CD4-positive, alpha-beta memory T cell (primary cell): ENCODE results near the gene LIN52. TPM values are rescaled to one million over a fixed set of nuclear protein-coding genes. Genes with fewer than 3 reads are reported as not detected.

Experiments
- CTCF ChIA-PET: fragments of 350-600 bp; sonication (Branson Sonifier 250); formaldehyde crosslinking; loops from one replicate; lab custom pipeline; 2021; ENCODE audit warnings: inconsistent platforms; ENCODE audit not compliant: partially characterized antibody; lab: Charles Lee
- POLR2A ChIA-PET: fragments of 350-600 bp; sonication (Branson Sonifier 250); formaldehyde crosslinking; loops from one replicate; lab custom pipeline; 2021; ENCODE audit not compliant: partially characterized antibody; lab: Charles Lee
- DNase-seq, 5 donors: peaks; one replicate each; pipeline versions ENCODE4 v3.0.0 to v3.0.0-alpha.2; 2020 to 2022; ENCODE audit warnings: mixed read lengths in 1 of 5
- H3K27ac ChIP-seq: one replicate; pipeline ENCODE4 v1.7.0; 2013; ENCODE audit warnings: low read depth, low read length
- H3K27me3 ChIP-seq: 2 replicates; pipeline ENCODE4 v1.7.0; 2013; ENCODE audit warnings: mild to moderate bottlenecking, low read length, moderate library complexity; ENCODE audit not compliant: insufficient read depth
- H3K36me3 ChIP-seq: 2 replicates; pipeline ENCODE4 v1.7.0; 2013; ENCODE audit warnings: mild to moderate bottlenecking, low read length, moderate library complexity; ENCODE audit not compliant: insufficient read depth
- H3K4me1 ChIP-seq: 2 replicates; pipeline ENCODE4 v1.7.0; 2013; ENCODE audit warnings: mild to moderate bottlenecking, low read length, moderate library complexity; ENCODE audit not compliant: insufficient read depth
- H3K4me3 ChIP-seq, 2 donors: one replicate each; pipeline ENCODE4 v1.7.0; 2013; ENCODE audit warnings: low read length in 2 of 2, mild to moderate bottlenecking in 1 of 2
- H3K9me3 ChIP-seq, 2 donors: one replicate each; pipeline ENCODE4 v1.7.0; 2013; ENCODE audit warnings: low read length in 2 of 2, control low read depth in 1 of 2; ENCODE audit not compliant: control insufficient read depth in 1 of 2
- H3K27ac Mint-ChIP-seq, 7 donors: one replicate each; pipeline ENCODE4 v1.8.0; 2020 to 2021; ENCODE audit warnings: mixed read lengths in 7 of 7, mild to moderate bottlenecking in 6 of 7, inconsistent platforms in 3 of 7, moderate library complexity in 3 of 7
- H3K27me3 Mint-ChIP-seq, 2 donors: one replicate each; pipeline ENCODE4 v1.8.0; 2020 to 2021; ENCODE audit warnings: mixed read lengths in 2 of 2
- H3K36me3 Mint-ChIP-seq, 2 donors: one replicate each; pipeline ENCODE4 v1.8.0; 2020 to 2021; ENCODE audit warnings: mixed read lengths in 2 of 2, inconsistent platforms in 1 of 2, mild to moderate bottlenecking in 1 of 2
- H3K4me1 Mint-ChIP-seq, 4 donors: one replicate each; pipeline ENCODE4 v1.8.0; 2020 to 2021; ENCODE audit warnings: mixed read lengths in 4 of 4, mild to moderate bottlenecking in 1 of 4
- H3K4me3 Mint-ChIP-seq, 8 donors: one replicate each; pipeline ENCODE4 v1.8.0; 2020 to 2021; ENCODE audit warnings: mixed read lengths in 8 of 8, mild to moderate bottlenecking in 7 of 8, moderate library complexity in 6 of 8, inconsistent platforms in 3 of 8
- H3K9me3 Mint-ChIP-seq, 8 donors: one replicate each; pipeline ENCODE4 v1.8.0; 2020 to 2021; ENCODE audit warnings: mixed read lengths in 8 of 8, mild to moderate bottlenecking in 5 of 8, inconsistent platforms in 3 of 8, moderate library complexity in 1 of 8
- intact Hi-C: fragments of 100-400 bp; cut with micrococcal nuclease; formaldehyde crosslinking; loops from one replicate; pipeline ENCODE4 v1.15.1; 2023
- polyA plus RNA-seq, 2 donors: library from polyadenylated mRNA; unstranded; fragments of 300-500 nt; fragmentation: Illumina TruSeq; gene quantifications; one replicate each; pipeline ENCODE4 v1.2.3, GENCODE V29; 2021
- total RNA-seq, 2 experiments: library from RNA; stranded (reverse); gene quantifications; one replicate each; pipeline ENCODE4 v1.2.3, GENCODE V29; 2021

The LIN52 gene, protein sequence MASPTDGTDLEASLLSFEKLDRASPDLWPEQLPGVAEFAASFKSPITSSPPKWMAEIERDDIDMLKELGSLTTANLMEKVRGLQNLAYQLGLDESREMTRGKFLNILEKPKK
- total RNA-seq (10 to 100 TPM in 1 of 2 experiments, 1 to 10 TPM in 1; 9.4 to 11.0 TPM), polyA plus RNA-seq (10 to 100 TPM; 12.9 to 17.5 TPM)

DNA sequence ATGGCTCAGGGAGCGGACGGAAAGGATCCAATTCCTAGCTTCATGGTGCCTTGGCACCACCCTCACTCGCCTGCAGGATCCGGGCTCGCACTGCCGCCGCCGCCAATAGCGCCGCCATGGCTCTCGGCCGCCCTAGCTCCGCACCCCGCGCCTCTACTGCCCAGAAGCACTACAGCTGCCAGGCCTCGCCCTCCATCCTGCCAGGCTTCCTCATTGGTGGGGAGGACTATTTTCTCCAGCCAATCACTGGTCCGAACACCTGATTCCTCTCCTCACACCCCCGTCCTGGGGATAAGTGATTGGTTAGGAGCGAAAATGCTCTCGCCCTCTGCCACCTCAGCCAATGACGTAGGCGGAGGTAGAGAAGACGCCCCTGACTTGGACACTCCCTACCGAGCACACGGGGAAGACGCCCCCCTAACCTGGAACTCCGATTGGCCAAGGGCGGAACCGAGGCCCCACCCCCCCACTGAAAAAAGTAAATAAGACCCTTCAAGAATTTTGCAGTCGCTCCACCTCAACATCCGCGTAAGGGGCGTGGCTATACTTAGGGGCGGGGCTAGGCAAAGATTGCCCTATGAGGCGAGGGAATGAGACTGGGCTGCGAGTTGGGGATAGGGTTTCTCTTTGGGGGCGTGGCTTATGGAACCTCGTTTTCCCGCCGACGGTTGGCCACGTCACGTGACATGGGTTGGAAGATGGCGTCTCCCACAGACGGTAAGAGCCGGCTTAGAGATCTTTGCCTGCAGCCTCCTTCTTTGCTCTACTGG is at the start of gene LIN52, which contains the start of gene ALDH6A1:
Gene LIN52, plus strand, starts transcription at position 680 of the 770 bp plus-strand sequence. Its CDS starts 19 bp downstream, at position 699.
Gene ALDH6A1, minus strand, starts transcription at position 177 of the 770 bp plus-strand sequence. Its CDS starts 59 bp downstream, at position 118.
- H3K4me3 ChIP-seq = peak within 1 kb of the TSS; percentile 68 to 86
- intact Hi-C loops = loop anchor here (1.0 kb wide), 4 partner anchors 65 to 594 kb away; partner anchors contain the start of genes BBOF1, COQ6, ENTPD5 and FAM161B
- POLR2A ChIA-PET = interaction anchor here (0.6 to 1.9 kb wide), 4 partner anchors 65 to 948 kb away, joined by 3 to 8 read pairs (median 4); partner anchors contain the start of genes BBOF1, ENTPD5, PSEN1 and RIOX1
- Mint-ChIP-seq H3K36me3 (peaks cover under 1 to 18% of the 10 kb centered on the region in 2 donors), H3K4me3 (peak within 1 kb of the TSS; percentile 95 to 99 (median 98)), H3K27me3 (no peaks in the 10 kb centered on the region), H3K9me3 (peaks cover 0 to 1% (median 0%) of the 10 kb centered on the region in 8 donors), H3K4me1 (peaks cover 20 to 48% (median 33%) of the 10 kb centered on the region in 4 donors), H3K27ac (peak within 1 kb of the TSS; percentile 90 to 99 (median 96))
- CTCF ChIA-PET = no interaction called here
- peak; percentile 99 to 100 (median 100) for DNase-seq
- H3K36me3 ChIP-seq = no peaks in the 10 kb centered on the region
- H3K9me3 ChIP-seq = no peaks in the 10 kb centered on the region
- H3K27me3 ChIP-seq = no peaks in the 10 kb centered on the region
- H3K27ac ChIP-seq = peak within 1 kb of the TSS; percentile 60
- H3K4me1 ChIP-seq = peaks cover 25% of the 10 kb centered on the region

DNA sequence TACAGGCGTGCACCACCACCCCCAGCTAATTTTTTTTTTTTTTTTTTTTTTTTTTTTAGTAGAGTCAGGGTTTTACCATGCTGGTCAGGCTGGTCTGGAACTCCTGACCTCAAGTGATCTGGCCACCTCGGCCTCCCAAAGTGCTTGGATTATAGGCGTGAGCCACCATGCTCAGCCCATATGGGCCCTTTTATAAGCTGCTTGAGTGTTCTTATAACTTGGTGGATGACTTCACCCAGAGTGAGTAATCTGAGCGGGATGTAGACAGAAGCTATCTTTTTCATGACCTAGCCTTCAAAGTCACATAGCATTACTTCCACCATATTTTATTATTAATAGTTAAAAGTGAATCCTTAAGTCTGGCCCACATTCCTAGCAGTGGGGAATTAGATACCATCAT is 49.2 kb upstream of the LIN52 start:
- ChIA-PET CTCF (interaction anchor here (0.6 to 0.7 kb wide), 2 partner anchors 260 to 283 kb away, joined by 3 read pairs; no protein-coding TSS in a partner anchor), POLR2A (interaction anchor here (0.7 kb wide), 1 partner anchor 250 kb away, joined by 3 read pairs; no protein-coding TSS in a partner anchor)
- no peak for DNase-seq
- Mint-ChIP-seq H3K4me1 (no peaks in the 10 kb centered on the region), H3K27me3 (no peaks in the 10 kb centered on the region), H3K4me3 (no peak overlapping the region), H3K9me3 (no peaks in the 10 kb centered on the region), H3K36me3 (no peaks in the 10 kb centered on the region), H3K27ac (no peak overlapping the region)
- no peak overlapping the region for H3K27ac ChIP-seq
- intact Hi-C loops = no loop called here
- H3K36me3 ChIP-seq = no peaks in the 10 kb centered on the region
- no peaks in the 10 kb centered on the region for H3K27me3 ChIP-seq
- H3K4me3 ChIP-seq = no peak overlapping the region
- no peaks in the 10 kb centered on the region for H3K4me1 ChIP-seq
- H3K9me3 ChIP-seq = no peaks in the 10 kb centered on the region

DNA sequence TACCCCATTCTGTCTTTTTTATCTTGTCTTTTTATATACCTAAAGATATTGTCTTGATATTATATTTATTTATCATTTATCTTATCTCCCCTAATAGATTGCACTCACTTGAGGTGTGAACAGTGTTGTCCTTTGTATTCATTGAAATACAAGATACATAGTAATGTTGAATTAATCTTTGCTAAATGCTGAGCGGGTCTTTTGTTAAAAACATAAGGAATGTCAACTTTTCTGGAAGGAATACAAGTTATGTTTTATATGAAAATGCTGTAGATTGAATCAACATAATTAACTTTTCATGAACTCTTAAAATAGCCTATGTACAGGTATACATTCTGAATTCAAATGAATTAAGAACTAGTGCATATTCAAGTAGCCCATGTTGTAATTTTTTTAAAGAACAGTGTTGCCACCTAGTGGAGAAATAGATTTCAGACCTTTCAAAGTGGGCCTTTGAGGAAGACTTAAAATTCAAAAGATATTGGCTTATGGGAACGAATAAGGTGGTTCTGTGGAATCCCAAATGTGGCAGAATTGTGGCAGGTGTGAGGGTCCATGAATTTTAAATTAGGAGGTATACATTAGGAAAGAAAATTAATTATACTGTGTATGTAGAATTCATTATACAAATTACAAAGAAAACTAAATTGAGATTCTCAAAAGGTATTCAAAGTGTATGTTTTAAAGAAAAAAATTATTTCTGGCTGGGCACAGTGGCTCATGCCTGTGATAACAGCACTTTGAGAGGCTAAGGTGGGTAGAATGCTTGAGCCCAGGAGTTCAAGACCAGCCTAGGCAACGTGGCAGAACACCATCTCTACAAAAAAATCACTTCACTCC is 46.5 kb upstream of the LIN52 start:
- no peaks in the 10 kb centered on the region for H3K36me3 ChIP-seq
- peak in 4 of 5 donors; percentile 40 to 55 (median 50) for DNase-seq
- POLR2A ChIA-PET = no interaction called here
- no peak overlapping the region for H3K4me3 ChIP-seq
- intact Hi-C loops = loop anchor here (2.0 kb wide), 1 partner anchor 213 kb away; no protein-coding TSS in a partner anchor
- Mint-ChIP-seq H3K4me1 (no peaks in the 10 kb centered on the region), H3K9me3 (no peaks in the 10 kb centered on the region), H3K36me3 (no peaks in the 10 kb centered on the region), H3K4me3 (no peak overlapping the region), H3K27me3 (no peaks in the 10 kb centered on the region), H3K27ac (peak overlapping the region in 3 of 7 donors; percentile 5 to 41 (median 13))
- no peak overlapping the region for H3K27ac ChIP-seq
- no peaks in the 10 kb centered on the region for H3K4me1 ChIP-seq
- CTCF ChIA-PET = interaction anchor here (0.6 to 1.3 kb wide), 4 partner anchors 58 to 530 kb away, joined by 3 to 5 read pairs (median 3); no protein-coding TSS in a partner anchor
- no peaks in the 10 kb centered on the region for H3K27me3 ChIP-seq
- H3K9me3 ChIP-seq = no peaks in the 10 kb centered on the region

DNA sequence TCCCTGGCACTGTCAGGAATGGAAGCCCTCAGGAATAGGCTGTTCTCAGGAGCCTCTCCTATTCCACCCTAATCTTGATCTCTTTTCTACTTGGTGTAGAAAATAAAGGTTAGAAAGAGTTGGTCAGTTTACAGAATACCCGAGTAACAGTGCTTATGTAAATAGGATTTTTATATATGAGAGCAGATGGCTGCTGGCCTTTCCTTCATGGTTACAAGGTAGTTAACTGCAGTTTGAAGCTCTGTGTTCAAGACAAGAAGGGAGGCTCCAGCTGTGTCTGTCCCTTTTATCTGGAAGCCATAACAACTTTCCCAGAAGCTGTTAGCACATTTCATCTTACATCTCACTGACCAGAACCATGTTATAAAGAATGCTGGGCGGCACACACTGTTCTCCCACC is 42.5 kb upstream of the LIN52 start:
- POLR2A ChIA-PET = no interaction called here
- H3K27ac ChIP-seq = no peak overlapping the region
- CTCF ChIA-PET = no interaction called here

DNA sequence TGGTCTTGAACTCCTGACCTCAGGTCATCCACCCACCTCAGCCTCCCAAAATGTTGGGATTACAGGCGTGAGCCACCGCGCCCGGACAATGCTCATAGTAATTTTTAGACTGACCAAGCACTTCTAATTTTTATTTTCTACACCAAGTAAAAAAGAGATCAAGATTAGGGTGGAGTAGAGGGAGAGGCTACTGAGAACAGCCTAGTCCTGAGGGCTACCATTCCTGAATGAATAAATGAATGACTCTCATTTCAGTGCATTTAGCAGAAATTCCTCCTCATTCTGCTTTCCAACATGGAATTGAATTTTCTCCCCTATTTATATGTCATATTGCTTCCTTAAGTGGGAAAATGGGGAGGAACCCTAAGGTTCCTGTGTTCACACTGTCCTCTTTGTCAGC is 39.2 kb upstream of the LIN52 start:
- intact Hi-C loops = no loop called here
- CTCF ChIA-PET = no interaction called here
- POLR2A ChIA-PET = no interaction called here

More for the DNA sequence above, 42.5 kb upstream of the LIN52 start:
- no peaks in the 10 kb centered on the region for H3K9me3 ChIP-seq
- no peaks in the 10 kb centered on the region for H3K4me1 Mint-ChIP-seq
- H3K4me3 ChIP-seq = no peak overlapping the region
- no peak overlapping the region for H3K4me3 Mint-ChIP-seq
- H3K4me1 ChIP-seq = no peaks in the 10 kb centered on the region
- H3K9me3 Mint-ChIP-seq = no peaks in the 10 kb centered on the region
- H3K36me3 Mint-ChIP-seq = peaks cover 0 to 2% of the 10 kb centered on the region in 2 donors
- no peaks in the 10 kb centered on the region for H3K27me3 Mint-ChIP-seq
- DNase-seq = no peak
- intact Hi-C loops = no loop called here
- no peaks in the 10 kb centered on the region for H3K27me3 ChIP-seq
- H3K27ac Mint-ChIP-seq = no peak overlapping the region
- no peaks in the 10 kb centered on the region for H3K36me3 ChIP-seq

DNA sequence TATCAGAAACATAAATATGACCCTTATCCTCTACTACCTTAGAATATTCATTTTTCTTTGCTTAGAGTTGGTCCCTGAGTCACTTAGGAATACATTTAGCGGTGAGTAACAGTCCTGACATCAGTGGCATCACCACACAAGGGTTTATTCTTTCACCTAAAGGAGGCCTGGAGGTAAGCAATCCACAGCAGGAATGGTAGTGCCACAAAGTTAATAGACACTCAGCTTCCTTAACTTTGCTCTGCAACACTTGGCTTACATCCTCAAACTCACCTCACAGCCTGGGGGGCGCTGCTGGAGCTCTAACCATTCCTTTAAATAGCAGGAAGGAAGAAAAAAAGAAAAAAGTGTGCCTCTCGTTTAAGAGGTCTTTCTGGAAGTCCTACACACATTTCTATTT is 36.5 kb upstream of the LIN52 start:
- Mint-ChIP-seq H3K27me3 (no peaks in the 10 kb centered on the region), H3K4me1 (no peaks in the 10 kb centered on the region), H3K4me3 (no peak overlapping the region), H3K27ac (peak overlapping the region in 1 of 7 donors; percentile 7), H3K9me3 (no peaks in the 10 kb centered on the region), H3K36me3 (peaks cover 0 to 2% of the 10 kb centered on the region in 2 donors)
- Histone ChIP-seq H3K27me3 (no peaks in the 10 kb centered on the region), H3K36me3 (no peaks in the 10 kb centered on the region), H3K27ac (no peak overlapping the region), H3K9me3 (no peaks in the 10 kb centered on the region), H3K4me1 (no peaks in the 10 kb centered on the region), H3K4me3 (no peak overlapping the region)
- ChIA-PET POLR2A (no interaction called here), CTCF (no interaction called here)
- no peak for DNase-seq
- intact Hi-C loops = no loop called here

More for the DNA sequence above, 39.2 kb upstream of the LIN52 start:
- Histone ChIP-seq H3K36me3 (no peaks in the 10 kb centered on the region), H3K9me3 (no peaks in the 10 kb centered on the region), H3K27ac (no peak overlapping the region), H3K4me1 (no peaks in the 10 kb centered on the region), H3K4me3 (no peak overlapping the region), H3K27me3 (no peaks in the 10 kb centered on the region)
- H3K27me3 Mint-ChIP-seq = no peaks in the 10 kb centered on the region
- no peak overlapping the region for H3K4me3 Mint-ChIP-seq
- H3K9me3 Mint-ChIP-seq = no peaks in the 10 kb centered on the region
- H3K27ac Mint-ChIP-seq = no peak overlapping the region
- H3K36me3 Mint-ChIP-seq = peaks cover 0 to 2% of the 10 kb centered on the region in 2 donors
- no peaks in the 10 kb centered on the region for H3K4me1 Mint-ChIP-seq
- DNase-seq = no peak
